GM18498 (cell line): ENCODE data around the gene REV3L.

ENCODE experiments used
- ATAC-seq: cut with Tn5 transposase; IDR thresholded peaks from one replicate; pipeline ENCODE4 v1.9.1; 2021; ENCODE audit warnings: mild to moderate bottlenecking, moderate library complexity; ENCODE audit not compliant: unreplicated experiment

The REV3L gene

DNA sequence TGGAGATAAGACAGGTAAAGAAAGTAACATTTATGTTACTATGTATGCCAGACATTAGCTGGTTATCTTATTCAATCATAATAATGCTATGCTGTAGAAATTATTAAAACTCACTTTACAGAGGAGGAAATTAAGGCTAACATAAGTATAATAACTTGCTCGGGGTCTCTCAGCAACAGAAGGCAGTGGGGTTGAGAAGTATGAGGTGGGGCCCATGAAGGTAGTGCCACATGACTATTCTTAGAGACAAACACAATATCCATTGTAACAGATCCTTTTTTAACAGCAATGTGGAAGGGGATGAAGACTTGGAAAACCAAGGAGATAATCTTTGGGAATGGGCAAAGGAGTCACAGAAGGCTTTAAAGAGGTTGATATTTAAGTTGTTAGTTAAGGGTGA is 11.5 kb downstream of the REV3L start:
- ATAC-seq, result no peak

DNA sequence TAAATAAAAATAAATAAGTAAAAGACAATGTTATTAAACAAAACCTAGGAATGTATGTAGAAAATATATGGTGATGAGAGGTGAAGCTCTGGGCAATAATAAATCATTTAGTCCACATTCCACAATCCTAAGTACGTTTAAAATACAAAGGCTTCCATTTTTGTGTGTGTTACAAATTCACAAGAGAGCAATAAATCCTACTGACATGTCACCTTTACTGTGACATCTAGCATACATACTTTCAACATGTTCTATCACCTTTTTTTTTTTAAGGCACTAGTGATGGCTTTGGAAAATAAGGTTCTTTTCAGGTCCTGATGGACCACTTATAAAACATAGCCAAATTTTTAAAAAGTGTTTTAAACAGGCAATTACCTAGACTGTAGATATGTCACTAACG is 12.0 kb downstream of the REV3L start:
- ATAC-seq, result no peak

DNA sequence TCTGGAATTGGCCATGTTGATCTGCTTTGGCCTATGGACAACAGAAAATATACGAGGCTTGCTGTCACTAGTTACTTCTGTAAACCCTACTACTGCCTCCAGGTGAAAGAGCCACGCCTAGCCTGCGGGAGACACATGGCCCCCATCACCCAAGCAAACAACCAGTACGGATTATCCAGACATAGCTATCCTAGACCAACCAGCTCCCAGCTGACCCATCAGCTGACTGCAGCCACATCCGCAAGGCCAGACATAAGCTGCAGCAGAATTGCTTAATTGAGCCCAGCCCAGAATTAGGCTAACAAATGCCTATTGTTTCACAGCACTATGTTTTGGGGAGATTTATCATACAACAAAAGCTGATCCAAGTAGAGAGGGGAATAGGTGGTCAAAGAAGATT is 13.5 kb downstream of the REV3L start:
- no peak for ATAC-seq

DNA sequence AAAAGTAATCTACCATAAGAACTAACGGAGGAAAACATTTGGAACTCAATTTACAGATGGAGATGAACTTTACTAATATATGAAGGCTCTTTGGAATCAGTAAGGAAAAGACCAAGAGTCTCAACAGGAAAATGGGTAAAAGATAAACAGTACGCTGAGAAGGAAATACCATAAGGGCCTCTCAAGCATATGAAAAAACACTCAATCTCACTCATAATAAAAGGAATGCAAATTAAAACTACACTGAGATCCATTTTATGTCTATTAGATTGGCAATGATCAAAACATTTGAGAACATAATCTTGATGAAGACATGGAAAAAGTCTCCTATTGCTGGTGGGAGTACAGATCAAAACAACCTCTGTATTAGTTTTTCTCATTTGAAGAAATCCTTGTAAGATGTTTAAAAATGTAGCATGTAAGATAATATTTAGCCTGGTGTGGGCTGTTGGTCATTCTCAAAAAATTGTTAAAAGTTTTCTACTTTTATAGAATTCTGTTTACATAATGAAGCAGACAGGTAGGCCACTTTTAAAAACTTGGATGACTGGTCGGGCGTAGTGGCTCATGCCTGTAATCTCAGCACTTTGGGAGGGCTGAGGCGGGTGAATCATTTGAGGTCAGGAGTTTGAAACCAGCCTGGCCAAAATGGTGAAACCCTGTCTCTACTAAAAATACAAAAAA is 14.5 kb downstream of the REV3L start:
- no peak for ATAC-seq

DNA sequence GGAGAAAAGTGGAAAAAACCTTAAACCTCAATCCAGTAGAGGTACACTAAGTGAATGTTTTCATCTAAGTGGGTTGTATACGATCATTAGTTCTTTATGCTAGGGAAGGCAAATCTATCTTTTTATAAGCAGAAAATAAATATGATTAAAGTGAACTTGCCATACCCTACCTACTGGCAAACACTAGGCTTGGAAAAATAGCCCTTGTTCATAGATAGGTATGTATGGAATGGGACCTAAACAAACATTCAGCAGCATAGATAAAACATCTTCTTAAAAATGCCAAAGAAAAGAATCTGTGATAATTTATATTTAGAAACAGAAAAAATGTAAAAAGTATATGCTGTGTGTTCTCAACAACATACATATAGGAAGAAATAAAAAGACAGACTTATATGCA is 18.8 kb downstream of the REV3L start:
- no peak for ATAC-seq

DNA sequence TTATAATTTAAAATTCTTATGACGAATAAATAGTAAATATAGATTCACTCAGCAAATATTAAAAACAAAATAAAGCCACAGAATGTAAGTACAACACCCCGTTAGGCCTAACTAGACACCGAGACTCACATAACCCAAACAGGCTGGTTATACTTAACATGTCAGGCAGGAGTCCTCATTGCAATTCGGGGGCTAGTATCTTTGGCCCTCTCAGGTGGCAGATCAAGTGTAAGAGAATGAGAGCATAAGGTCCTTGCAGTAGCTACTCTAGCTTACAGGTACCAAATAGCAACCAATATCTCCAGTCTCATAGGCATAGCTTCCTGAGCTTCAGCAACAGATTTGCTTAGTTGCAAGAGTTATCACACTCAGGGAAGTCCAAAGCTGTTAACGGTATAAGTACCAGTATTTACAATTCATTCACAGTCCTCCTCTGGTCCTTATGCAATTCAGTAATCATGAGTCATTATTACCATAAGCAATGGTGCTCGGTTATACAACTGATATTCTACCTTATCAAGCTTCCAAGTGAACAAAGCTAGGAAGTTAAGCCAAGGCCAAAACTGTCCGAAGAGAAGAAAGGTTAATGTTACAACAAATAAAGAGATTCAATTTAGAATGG is 20.1 kb downstream of the REV3L start:
- no peak for ATAC-seq

DNA sequence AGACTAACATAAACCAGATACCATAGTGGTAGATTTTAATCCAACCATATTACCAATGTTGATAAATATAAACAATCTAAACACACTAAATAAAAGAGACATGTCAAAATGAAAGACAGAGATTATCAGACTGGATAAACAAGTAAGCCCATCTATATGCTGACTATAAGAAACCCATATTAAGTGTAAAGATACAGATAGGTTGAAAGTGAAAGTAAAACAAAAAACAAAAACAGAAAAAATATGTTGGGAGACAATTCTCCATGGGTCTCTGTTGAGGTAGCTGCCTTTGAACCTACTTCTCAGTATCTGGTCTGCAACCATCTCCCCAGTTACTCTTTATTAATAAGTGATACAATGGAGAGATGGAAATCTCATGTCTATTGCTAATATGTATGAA is 21.2 kb downstream of the REV3L start:
- ATAC-seq, result no peak

DNA sequence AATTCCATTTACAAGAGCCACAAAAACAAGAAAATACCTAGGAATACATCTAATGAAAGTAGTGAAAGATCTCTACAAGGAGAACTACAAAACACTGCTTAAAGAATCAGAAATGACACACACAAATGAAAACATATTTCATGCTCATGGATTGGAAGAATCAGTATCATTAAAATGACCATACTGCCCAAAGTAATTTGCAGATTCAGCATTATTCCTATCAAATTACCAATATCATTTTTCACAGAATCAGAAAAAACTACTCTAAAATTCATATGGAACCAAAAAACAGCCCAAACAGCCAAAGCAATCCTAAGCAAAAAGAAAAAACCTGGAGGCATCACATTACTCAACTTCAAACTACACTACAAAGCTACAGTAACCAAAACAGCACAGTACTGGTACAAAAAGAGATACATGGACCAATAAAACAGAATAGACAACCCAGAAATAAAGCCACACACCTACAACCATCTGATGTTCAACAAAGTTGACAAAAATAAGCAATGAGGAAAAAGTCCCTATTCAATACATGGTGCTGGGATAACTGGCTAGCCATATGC is 24.3 kb downstream of the REV3L start:
- ATAC-seq, result no peak

DNA sequence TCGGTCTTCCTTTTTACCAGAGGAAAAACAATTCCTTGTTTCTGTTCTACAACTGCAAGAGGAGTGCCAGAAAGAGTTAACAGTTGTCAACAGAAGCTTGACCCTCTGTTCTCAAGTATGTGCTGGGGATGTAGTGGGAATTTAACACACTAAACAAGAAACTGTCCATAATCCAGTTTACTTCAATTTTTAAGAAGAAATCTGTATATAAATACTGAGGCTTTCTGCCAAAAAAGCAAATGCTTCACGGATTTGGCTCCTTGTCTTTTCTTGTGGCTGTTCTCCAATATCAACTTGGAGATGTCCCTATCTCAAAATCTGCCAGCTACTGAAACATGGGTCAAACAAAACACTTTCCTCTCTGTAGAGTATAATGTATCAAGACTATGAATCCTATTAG is 26.8 kb downstream of the REV3L start:
- no peak for ATAC-seq

DNA sequence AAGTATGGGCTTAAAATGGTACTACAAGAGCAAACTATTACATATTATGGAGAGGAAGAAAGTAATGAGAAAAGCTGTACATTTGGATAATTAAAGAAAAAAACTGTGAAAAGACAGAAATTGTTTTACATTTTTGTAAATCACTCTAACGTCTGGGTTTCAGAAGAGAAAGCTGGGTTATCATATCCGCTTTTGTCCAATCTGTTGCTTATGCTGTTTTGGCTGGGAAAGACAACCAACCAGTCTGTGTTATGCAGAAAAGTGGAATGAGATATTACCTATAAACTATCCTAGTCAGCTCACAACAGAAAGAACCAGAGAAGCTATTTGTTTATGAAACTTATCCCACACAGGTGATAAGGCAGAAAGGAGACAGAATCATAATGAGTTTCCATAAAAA is 32.4 kb downstream of the REV3L start:
- no peak for ATAC-seq

DNA sequence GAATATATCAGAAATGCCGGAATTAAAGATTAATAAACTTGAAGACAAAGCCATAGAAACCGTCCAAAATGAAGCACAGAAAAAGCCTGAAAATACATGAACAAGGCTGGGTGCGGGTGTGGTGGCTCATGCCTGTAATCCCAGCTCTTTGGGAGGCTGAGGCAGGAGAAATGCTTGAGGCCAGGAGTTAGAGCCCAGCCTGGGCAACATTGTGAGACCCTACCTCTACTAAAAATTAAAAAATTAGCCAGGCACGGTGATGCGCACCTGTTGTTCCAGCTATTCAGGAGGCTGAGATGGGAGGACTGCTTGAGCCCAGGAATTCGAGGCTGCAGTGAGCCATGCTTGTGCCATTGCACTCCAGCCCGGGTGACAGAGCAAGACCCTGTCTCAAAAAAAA is 32.9 kb downstream of the REV3L start:
- no peak for ATAC-seq

DNA sequence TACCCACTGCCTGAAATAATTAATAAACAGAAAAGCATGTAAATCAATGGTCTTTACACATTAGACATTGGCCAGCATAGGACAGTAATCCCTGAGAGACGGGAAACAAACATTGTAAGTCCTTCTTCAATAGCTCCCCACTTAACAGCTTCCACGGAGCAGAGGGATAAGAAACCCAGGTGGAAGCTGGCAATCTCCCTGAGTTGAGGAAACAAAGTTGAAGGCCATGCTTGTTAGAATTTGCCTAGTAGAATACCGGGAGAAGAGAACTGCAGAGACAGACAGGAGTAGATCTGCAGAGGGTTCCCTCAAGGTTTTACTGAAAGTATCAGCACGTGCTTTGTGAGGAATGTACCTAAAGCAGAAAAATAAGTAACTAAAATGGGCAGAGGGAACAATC is 33.9 kb downstream of the REV3L start:
- ATAC-seq, result no peak

DNA sequence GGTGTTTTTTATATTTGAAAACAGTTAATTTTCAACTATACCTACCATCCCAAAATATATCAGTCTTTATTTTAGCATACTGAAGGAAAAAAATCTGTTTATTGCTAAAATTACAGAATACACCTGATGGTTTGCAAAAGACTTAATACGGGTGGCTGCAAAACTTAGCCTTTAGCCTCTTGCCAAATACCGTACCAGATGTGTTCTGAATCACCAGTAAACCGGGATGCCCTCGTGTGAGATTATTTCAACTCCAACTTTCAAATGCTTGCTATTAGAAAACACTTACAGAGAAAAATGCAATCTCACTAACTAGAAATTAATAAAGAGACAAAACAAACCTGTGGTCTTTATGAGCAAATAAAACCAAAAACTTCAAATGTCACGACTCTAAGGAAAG is 36.0 kb downstream of the REV3L start:
- ATAC-seq, result no peak

DNA sequence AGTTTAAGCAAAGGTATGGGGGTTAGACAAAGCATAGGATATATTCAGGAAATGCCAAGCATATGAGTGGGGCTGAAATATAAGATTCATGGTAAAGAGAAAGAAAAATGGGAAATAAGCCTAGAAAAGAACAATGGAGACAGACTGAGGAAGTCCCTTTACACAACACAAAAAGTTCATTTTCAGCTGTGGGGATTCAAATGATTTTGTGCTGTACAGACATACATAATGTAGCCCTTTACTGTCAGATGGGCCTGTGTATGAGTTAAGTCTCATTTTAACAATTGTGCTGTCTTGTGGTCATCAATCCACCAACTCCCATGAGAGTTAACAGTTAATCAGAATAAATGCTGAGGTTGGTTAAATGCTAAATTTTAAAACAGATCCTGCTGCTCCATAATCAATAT is 37.2 kb downstream of the REV3L start:
- ATAC-seq, result no peak

DNA sequence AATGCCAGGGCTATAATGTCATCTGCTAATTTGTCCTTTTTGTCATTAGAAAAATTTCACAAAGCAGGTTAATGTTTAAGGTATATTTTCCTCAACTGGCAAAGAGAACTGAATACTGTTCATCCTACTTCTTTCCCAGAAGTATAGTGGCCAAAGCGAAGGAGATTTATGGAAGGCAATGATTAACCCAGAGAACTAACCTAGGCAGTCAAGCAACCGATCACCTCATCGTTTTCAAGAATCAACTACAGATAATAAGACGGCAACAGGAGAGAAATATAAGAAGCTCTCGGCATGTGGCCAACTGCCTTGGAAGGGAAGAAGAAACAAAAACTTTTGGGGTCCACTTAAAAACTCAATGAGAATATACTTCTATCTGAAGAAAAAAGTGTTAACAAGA is 38.2 kb downstream of the REV3L start:
- no peak for ATAC-seq

DNA sequence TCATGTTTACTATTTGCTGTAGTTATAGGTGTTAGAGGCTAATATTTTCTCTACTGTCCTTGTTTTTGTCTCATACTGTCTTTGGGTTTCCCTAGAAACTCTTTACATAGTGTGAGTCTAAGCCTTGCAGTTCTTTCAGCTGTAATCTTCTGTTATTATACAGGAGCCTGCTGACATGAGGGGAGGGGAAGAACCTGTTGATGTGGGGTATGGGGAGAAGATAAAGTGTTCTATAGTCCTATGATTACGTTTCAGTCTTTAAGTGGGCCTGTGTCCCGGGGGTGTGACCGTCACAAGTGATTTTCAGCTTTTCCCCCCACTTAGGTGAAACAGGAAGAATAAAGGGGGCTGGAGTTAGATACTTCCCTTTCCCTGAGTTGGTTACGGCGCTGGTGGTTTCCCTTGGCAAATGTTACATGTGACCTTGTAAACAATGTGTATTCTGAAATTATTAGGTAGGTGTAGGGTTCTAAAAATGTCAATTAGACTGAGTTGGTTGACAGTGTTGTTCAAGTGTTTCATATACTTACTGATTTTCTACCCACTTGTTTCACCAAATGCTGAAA is 41.3 kb downstream of the REV3L start:
- peak; percentile 54 for ATAC-seq

DNA sequence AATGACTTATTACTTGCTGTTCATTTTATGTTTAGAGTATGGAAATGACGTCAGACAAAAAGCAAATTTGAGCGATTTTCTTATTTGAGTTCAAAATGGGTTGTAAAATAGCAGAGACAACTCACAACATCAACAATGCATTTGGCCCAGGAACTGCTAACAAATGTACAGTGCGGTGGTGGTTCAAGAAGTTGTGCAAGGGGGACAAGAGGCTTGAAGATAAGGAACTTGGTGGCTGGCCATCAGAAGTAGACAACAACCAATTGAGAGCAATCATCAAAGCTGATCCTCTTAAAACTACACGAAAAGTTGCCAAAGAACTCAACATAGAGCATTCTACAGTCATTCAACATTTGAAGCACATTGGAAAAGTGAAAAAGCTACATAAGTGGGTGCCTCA is 43.8 kb downstream of the REV3L start:
- ATAC-seq, result no peak

DNA sequence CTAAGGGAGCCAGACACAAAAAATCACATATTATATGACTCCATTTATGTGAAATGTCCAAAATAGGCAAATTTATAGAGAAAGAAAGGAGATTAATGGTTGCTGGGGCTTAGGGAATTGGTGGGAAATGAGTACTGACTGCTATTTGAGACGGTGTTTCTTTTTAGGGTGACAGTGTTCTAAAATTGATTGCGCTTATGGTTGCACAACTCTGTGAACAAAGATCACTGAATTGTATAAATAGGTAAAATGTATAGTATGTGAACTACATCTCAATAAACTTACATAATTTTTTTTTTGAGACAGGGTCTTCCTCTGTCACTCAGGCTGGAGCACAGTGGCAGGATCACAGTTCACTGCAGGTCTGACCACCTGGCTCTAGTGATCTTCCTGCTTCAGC is 45.4 kb downstream of the REV3L start:
- ATAC-seq, result no peak

DNA sequence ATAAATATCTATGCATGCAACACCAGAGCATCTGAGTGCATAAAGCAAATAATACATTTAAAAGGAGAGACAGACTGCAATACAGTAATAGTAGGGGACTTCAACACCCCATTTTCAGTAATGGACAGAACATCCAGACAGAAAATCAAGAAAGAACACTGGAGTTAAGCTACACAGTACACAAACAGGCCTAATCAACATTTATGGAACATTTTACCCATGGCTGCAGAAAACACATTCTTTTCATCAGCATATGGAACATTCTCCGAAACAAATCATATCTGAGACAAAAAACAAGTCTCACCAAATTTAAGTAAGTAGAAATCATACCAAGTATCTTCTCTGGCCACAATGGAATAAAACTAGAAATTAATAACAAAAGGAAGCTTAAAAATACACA is 50.5 kb downstream of the REV3L start:
- no peak for ATAC-seq

DNA sequence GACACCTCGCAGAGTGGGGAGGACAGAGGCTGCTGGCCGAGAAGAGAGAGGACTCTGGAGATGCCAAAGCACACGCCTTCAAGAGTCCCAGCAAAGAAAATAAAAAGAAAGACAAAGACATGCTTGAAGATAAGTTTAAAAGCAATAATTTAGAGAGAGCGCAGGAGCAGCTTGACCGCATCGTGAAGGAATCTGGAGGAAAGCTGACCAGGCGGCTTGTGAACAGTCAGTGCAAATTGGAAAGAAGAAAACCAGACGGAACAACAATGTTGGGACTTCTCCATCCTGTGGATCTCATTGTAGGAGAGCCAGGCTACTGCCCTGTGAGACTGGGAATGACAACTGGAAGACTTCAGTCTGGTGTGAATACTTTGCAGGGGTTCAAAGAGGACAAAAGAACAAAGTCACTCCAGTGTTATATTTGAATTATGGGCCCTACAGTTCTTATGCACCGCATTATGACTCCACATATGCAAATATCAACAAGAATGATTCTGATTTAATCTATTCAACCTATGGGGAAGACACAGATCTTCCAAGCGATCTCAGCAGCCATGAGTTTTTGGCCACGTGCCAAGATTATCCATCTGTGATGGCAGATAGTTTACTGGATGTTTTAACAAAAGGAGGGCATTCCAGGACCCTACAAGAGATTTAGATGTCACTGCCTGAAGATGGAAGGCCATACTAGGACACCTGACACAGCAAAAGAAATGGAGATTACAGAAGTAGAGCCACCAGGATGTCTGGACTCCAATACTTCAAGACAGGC is 52.2 kb downstream of the REV3L start:
- ATAC-seq, result no peak

DNA sequence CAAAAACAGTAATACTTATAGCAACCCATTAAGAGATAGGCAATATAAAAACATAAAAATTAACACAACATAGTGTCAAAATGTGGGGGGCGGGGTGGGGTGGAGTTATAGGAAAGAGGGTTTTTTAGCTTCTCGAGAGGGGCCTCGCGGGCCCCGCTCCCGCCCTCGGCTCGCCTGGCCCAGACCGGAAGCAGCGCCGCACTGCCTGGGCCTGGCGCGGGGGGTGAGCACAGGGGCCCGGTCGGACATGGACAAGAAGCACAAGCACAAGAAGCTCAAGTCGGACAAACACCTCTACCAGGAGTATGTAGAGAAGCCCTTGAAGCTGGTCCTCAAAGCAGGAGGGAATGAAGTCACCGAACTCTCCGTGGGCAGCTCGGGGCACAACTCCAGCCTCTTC is 53.4 kb downstream of the REV3L start:
- ATAC-seq, result no peak

DNA sequence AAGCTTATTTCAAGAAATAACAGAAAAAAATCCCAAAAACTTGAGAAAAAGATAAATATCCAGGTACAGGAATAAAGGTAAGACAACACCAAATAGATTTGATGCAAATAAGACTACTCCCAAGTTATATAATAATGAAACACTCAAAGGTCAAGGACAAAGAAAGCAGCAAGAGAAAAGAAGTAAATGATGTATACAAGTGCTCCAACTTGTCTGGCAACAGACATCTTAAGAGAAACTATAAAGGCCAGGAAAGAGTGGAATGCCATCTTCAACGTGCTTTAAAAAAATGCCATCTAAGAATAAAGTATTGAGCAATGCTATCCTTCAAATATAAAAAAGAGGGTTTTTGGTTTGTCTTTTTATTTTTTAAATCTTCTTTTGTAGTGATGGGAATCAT is 54.2 kb downstream of the REV3L start:
- no peak for ATAC-seq
